NCI-H2081 (cell line): ENCODE measurements around the gene PCSK2.

Experiments
- DNase-seq, 2 experiments: peaks; one replicate each; lab custom pipeline; 2025; lab: John Stamatoyannopoulos, UW

PCSK2 gene

DNA sequence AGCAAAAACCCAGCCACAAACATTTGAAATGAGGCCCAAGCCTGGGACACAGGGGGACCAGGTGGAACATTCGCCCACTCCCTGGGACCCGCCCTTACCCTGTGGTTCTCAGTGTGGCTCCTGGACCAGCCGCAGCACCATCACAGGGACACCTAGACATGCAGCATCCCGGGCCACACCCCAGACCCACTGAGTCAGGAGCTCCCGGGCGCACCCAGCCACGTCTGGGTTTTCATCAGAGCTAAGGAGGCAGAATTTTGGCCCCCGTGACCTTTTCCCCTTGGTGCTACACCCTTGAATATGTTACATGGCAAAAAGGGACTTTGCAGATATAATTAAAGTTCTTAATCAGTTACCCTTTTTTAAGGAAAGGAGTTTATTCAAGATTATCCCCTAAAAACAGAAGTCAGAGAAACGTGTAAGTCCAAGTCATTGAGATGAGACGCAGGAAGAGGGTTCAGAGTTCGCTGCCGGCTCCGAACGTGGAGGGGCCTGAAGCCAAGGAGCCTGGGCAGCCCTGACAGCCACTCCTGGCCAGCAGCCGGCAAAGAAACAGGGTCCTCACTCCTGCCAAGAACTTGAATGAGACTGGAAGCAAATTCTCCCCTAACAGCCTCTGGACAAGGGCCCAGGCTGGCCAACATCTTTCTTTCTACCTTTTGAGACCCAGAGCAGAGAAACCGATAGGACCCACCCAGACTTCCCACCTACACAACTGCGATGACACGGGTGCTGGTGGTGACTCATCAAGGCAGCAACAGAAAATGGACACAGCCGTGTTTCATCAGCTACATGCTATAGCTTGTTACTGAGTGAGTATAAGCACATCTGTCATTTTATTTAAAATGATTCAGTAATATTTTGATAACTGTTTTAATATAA lies 279.0 kb downstream of the PCSK2 start:
- DNase-seq, result no peak

DNA sequence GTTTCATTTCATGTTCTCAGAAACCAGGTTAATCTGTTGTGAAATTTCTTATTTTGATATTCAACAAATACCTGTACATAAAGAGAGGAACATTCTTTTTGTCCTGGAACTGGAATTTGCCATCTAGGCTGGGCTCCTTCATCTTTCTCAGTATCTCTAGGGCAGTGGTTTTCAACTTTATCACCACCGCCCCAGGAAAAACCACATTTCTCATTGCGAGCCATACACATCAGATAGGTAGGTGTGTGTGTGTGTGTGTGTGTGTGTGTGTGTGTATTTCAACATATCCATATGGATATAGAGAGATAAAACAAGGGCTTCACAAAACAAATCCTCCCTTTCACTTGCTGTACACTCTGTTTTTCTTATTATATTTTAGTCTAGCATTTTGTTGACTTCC lies 280.2 kb downstream of the PCSK2 start:
- no peak for DNase-seq

DNA sequence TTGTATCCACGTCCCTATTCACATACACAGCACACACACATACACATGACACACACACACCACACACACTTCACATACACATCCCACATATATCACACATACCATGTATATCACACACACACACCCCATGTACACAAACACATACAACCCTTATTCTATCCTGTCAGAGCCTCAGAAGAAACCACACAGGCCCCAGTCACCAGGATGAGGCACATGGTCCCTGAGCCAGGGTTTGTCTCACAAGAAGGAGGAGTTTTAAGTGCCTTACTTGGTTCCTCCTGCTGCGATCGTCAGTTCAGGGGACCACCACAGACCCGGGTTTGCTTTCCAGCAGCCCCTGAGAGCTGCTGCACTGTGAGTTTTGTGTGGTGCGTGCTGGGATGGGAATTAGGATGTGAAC lies 280.7 kb downstream of the PCSK2 start:
- DNase-seq, result no peak

DNA sequence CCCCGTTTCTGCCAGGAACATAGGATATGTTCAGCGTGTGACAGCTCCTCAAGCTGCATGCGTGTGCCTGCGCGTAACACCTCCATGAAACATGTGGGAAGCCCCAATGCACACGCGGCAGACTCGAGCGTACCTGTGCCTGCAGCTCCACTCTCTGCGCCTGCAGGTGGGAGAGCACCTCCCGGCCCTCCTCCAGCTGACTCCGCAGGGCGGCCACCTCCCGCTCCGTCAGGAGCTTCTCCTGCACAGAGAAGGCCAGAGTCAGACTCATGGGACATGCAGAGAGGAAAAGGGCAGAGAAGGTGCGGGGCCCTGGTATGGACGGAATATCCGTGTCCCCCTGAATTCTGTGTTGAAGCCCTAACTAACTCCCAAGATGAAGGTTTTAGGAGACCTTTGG lies 281.9 kb downstream of the PCSK2 start:
- DNase-seq, result no peak

DNA sequence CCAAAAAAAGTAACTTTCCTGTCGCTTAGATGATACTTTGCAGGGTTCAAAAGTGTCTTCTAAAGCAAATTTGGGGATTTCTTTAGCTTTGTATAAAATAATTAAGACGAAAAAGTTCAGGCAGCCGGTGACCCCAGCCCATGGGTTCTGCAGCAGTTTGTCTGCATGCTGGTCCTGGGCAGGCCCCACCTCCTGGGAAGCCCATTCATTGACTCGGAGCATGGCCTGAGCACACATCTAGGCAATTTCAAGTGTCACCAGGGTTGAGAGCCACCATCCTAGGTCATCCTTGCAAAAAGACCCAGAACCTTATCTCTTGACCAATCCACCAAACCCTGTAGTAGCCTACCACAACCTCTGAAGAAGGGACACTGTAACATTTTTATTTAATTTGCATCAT lies 283.7 kb downstream of the PCSK2 start:
- DNase-seq, result no peak

DNA sequence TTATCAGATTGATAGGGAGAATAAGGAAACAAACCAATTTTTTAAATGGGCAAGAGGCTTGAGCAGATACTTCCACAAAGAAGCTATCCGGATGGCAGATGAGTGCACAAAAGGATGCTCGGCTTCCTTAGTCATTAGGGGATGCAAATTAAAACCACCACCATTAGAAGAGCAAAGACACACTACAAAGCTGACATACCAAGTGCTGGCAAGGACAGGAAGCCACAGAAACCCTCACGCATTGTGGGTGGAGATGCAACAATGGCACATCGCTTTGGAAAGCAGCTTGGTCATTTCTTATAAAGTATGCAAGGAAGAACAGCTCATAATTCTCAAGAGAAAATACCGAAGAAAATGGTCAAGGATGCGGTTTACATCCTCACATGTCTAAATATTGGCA lies 284.6 kb downstream of the PCSK2 start:
- no peak for DNase-seq

DNA sequence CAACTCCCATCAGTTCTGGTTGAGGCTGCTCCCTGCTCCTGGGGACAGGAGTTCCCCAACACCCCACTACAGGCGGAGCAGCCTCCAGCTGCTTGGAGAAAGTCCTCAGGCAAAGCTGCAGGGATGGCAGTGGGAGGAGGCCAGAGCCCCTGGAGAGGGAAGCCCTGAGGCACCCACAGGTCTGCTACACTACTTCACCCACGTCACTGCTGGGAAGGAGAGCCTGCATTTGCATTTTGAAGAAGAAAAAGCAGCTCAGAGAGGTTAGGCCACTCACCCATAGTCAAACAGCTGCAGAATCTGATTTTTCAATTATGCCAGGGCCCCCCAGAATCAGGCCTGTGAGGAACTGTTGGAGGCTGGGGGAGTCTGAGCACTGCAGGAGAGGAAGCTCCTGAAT lies 287.1 kb downstream of the PCSK2 start:
- DNase-seq, result no peak

DNA sequence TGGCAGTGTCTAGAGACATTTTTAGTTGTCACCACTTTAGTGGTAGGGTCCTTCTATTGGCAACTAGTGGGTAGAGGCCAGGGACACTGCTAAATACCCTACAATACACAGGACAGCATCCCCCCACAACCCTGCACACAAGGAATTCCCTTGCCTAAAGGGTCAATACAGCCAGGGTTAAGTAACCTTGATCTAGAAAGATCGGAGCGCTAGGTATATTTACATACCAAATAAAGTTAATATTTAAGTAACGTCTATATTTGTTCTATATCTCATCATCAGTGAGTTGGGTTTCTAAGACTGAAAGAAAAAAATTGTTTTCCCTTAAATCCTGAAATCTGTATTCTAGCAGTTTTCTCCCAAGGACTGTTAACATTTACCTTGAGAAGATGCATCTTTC lies 288.2 kb downstream of the PCSK2 start:
- DNase-seq, result no peak

DNA sequence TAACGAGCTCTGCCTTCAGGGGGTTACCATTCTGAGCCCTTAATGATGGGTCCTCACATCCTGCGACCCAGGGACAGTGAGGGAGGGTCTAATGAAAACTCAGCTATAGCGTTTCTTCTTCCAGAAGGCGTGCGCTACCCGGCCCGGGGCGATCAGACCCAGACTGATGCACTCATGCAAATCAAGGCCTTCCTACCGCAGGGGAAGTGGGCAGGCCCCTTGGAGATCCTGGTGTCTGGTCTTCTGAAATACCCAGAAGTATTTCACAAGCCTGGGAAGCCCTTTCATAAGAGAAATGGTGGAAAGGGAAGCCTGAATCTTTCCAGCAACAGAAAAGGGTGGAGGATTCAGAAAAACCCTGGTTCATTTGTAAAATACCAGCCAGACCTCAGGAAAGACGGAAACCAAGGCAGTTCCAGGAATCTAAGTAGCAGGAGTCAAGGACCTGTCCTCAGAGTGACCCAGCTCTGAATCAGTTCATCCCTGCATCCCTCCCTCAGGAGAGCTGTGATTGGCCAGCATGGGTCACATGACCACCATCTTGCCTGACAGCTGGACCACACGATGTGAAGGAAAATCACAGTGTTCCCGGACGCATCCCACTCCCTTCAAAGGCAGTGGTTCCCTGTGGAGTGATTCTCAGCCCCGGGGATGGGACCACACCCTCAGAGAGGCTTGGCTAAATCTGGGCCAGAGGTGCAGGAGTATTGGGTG lies 291.7 kb downstream of the PCSK2 start:
- DNase-seq, result no peak

DNA sequence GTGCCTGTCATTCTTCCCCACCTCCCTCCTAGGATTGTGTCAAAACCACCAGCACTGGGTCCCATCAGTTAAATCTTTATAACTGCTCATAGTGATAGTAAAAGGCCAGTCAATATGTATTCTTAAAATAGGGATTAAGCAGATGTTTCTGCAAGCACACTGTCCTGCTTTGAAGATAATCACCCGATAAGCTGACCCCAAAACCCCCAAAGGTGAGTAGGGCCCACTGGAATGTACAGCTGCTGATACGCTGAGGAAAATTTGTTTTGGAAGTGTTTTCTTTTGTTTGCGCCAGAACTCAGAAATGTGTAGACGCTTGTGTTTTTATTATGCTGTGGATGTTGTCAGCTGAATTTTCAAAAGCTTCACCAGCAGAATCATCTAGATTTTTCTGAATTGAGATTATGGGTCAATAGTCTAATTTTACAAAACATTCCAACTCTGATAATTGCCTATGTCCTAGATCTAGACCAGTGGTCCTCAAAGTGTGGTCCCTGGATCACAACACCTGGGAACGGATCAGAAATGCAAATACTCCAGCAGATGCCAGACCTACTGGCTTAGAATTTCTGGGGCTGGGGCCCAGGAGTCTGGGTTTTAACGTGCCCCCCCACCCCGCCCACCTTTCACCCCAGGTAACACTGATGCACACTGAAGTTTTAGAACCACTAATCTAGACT lies 292.9 kb downstream of the PCSK2 start:
- no peak for DNase-seq

DNA sequence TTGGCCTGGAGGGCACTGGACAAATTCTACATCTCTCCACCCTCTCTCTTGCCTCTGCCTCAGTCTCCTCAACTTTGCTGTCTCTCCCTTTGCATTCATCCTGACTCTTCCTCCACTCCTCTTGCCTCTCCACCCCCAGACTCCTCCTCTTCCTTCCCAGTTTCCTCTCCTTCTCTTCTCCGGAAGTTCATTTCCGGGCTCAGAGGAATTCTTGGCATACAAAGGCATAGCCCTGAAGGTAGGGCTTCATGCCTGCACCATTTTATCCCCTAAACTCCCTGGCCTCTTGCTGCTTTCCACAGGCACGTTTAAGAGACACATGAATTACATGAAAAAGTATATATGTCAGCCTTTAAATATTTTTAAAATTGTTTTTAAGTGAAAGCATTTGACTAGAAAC lies 293.7 kb downstream of the PCSK2 start:
- DNase-seq, result no peak

DNA sequence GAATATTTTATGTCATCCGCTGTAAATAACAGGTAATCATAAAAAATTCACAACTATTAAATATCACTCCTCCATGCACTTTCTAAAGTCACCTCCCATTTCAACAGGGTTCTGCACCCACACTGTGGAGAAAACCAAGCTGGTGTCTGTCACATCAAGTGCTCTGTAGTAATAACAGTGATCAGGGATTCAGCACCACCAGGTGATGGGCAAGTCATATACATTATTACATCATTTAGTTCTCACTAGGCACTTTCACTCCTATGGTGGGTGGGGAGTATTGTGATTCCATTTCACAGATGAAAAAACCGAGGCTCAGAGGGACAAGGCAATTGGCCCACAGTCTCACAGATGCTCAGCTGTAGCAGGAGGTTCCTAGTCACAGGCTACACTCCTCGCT lies 295.7 kb downstream of the PCSK2 start:
- no peak for DNase-seq

DNA sequence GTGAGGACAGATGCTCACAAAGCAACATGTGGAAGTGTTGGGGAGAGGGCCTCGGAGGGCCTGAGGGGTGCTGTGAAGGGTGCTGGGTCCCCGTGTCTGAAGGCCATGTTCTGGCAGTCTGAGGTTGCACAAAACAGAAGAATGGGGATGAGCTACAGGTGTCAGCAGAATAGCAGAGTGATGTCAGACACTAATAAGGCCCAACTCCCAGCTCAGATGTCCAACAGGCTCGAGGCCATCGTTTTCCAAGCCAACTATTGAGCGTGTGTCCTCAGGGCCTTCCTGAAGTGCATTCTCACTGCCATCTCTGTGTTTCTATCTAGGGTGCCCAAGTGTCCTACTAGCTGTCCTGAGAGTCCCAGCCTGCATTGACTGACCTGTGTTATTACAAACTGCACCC lies 296.5 kb downstream of the PCSK2 start:
- DNase-seq, result no peak

DNA sequence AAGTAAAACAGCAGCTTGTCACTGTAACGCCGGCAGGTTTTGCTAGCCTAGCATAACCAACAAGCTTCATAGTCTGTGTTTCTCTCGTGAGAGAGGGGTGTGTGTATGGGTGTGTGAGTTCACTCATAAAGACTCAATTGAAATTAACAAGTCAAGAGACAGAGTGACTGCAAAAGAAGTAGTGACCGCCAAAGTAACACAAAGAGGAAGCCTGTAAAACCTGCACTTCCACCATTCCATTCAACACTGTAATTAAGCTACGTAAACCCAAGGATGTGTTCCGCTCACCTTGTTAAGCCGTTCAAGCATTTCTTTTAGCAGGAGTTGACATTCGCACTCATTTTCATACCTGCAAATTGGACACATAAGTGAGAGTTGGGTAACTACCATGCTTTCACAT lies 297.7 kb downstream of the PCSK2 start:
- peak in 1 of 2 experiments; percentile 6 for DNase-seq

DNA sequence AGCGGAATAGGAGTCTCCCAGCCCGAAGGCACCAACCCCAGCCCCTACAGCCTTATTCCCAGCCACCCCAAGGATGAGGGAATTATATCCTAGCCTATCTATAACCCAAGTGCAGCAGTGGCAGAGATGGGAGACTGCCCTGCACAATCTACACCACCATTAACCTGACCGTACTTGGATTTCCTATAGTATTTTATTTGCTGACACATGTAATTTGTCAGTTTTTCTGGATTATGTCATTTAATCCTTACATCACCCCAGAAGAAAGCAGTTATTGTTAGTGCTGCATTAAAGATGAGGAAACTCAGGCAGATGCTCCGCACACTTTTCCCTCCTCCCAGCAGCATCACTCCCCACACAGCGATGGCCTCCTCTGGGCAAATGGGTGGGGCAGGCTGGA lies 298.3 kb downstream of the PCSK2 start:
- DNase-seq, result no peak

DNA sequence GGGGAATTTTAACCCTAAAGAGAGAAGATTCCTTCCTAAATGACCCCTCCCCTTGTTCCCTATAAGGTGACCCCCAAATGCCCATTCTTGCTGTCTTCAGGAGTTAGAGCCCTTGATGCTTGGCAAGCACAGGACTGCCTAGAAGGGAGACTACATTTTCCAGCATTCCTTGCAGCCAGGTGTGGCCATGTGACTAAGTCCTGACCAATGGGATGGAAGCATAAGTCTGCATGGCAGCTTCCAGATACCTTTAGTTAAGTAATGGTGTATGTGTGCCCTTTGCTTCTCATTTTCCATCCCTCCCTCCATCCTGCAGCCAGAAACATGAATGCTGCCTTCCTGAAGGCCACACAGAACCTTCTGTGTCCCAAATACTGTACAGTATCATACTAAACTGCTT lies 298.8 kb downstream of the PCSK2 start:
- DNase-seq, result peak in 1 of 2 experiments; percentile 20

DNA sequence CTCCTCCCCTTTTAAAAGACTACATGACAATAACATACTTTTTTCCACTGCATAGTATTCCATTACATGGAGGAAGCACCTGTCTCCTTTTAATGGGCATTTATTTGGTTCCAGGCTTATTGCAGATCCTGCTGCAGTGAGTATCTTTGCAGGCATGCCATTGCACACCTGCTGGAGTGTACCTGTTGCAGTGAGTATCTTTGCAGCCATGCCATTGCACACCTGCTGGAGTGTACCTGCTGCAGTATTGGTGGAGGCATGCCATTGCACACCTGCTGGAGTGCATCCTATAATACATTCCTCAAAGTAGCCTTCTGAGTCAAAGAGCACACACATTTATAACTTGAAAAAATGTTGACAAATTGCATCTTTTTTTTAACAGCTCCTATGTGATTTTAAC lies 302.7 kb downstream of the PCSK2 start:
- DNase-seq, result no peak

DNA sequence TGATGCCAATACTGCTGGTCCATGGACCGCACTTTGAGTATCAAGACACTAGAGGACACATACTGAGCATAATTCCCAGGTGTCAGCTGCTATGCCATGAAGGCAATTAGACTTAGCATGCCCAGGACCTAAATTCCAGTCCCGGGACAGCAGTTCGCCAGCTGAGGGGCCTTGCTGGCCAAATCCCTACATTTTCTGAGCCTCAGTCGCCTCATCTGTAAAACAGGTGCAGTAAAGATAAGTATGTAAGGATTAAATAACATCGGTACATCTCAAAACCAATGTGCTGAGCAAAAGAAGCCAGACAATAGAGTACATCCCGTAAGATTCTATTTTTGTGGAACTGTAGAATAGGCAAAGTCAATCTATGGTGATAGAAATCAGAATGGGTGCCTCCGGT lies 303.3 kb downstream of the PCSK2 start:
- no peak for DNase-seq

DNA sequence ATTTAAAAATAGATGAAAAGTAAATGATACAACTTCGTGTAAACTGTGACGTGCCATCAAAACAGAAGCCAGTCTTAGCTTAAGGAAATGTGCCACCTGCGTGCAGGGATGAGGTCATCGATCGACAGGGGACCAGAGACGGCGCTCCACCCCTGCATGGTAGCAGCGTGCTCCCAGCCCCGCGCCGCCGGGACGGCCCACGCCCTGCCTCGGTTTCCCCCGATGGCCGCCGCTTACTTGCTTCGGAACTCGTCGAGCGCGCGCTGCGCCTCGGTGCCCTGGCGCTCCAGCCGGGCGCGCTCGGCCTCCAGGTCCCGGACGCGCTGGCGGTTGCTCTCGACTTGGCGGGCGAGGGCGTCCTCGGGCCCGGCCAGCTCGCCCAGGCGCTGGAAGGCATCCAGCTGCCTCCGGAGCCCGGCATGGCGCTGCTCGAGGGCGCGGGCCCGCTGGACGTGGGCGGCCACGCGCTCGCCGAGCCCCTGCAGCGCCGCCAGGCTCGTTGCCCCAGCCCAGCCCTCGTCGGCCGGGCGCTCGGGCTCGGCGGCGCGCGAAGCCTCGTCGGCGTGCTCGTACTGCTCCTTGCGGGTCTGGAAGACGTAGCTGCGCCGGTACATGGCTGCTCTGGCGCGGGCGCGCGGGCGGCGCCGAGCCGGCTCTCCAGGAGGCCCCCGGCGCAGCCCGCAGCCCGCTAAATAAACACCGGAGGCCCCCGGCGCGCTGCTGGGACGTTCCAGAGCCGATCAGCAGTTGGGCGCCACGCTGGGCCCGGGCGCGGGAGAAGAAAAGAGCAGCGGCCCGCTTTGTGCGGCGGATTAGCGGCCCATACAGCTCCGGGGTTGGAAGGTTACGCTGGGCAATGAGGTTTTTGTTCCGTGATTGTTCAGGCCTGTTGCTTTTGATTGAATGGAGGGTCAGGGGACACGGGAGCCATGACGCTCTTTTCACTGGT lies 304.1 kb downstream of the PCSK2 start, which contains the start of gene BFSP1:
Gene BFSP1 (minus strand): TSS at position 664 of the 949 bp plus-strand sequence. CDS start 50 bp downstream, at position 614.
- peak; percentile 52 to 79 for DNase-seq

DNA sequence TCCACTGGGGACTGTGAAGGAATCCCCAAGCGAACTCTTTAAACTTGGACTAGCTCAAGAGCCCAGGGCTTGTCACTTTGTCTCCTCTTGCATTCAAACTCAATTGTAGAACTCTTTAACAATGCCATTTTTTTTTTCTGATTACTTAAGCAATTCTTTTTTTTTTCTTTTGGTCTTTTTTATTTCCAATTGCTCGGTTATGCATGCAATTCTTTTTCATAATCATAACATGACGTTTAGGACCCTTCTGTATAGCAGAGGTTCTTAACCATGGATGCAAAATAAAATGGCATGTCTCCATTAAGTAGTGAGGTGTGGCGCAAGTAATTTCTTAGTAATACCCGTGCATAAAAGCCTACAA lies 304.8 kb downstream of the PCSK2 start:
- no peak for DNase-seq

DNA sequence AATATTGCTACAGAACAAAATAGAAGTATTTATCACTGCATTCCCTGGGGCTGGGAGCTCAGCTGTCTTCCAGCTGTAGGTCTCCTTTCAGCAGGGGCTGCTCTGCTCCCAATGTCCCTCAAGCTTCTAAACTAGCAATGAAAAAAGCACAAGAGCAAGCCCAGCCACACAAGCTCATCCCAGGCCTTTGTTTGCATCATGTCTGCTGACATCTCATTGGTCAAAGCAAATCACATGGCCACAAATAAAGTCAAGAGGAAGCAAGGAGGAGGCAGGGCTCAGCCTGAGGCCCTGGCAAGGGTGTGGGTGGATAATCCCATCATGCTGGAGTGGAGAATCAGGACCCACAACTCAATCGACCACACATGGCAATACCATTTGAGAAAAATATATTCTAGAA lies 306.6 kb downstream of the PCSK2 start:
- DNase-seq, result peak in 1 of 2 experiments; percentile 44

DNA sequence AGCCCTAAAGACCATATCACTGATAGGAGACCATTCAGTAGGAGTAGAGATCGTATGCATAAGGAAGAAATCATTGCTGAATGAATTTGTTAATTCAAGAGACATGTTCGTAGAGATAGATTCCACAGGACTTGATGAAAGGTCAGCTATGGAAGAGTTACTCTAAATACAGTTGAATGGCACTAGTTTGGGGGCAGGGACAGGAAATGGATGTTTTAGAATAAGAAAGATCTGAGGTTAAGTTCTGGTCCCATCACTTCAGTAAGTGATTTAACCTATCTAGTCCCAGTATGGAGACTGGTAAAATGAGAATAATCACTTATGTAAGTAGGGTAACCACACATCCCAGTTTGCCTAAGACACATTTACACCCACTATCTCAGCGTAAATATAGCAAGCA lies 307.2 kb downstream of the PCSK2 start:
- DNase-seq, result no peak
